Suprapubic skin (tissue), 4 donors: Measurements from ENCODE around the gene PLSCR2. TPM values are rescaled to one million over a fixed set of nuclear protein-coding genes. Genes with fewer than 3 reads are reported as not detected.
"Not testable (repeated sequence)": the region's sequence is repeated elsewhere in the genome, so short reads cannot be mapped to it uniquely, and the experiment has no call there.

Source experiments
- DNase-seq, 2 donors: peaks; one replicate each; pipeline ENCODE4 v3.0.0-alpha.2; 2019; ENCODE audit warnings: low spot score in 2 of 2
- H3K27ac ChIP-seq: fragments of 200-600 bp; sonication (generic); one replicate; pipeline ENCODE4 v1.5.1; 2019
- H3K27me3 ChIP-seq: fragments of 200-600 bp; sonication (generic); one replicate; pipeline ENCODE4 v1.5.1; 2019
- H3K36me3 ChIP-seq: fragments of 200-600 bp; sonication (generic); one replicate; pipeline ENCODE4 v1.5.1; 2019
- H3K4me1 ChIP-seq: fragments of 200-600 bp; sonication (generic); one replicate; pipeline ENCODE4 v1.5.1; 2019
- H3K4me3 ChIP-seq: fragments of 200-600 bp; sonication (generic); one replicate; pipeline ENCODE4 v1.5.1; 2019; ENCODE audit warnings: mild to moderate bottlenecking
- H3K9me3 ChIP-seq: fragments of 200-600 bp; sonication (generic); one replicate; pipeline ENCODE4 v1.5.1; 2019
- EP300 ChIP-seq: sonication (generic); formaldehyde crosslinking; IDR thresholded peaks from one replicate; pipeline ENCODE4 v1.6.1; 2017; ENCODE audit warnings: antibody characterized with exemption
- POLR2A ChIP-seq, 2 donors: fragments of 450-650 bp; IDR thresholded peaks; one replicate each; pipeline ENCODE4 v1.6.1; 2017; ENCODE audit warnings: antibody characterized with exemption in 2 of 2, mild to moderate bottlenecking in 2 of 2, moderate library complexity in 2 of 2
- POLR2AphosphoS5 ChIP-seq, 3 donors: sonication (generic); formaldehyde crosslinking; IDR thresholded peaks; one replicate each; pipeline ENCODE4 v1.6.1; 2017; ENCODE audit warnings: antibody characterized with exemption in 3 of 3
- WGBS: methylation state at CpG from one replicate; pipeline ENCODE4 v1.1.5; 2018; 5-methylcytosine and 5-hydroxymethylcytosine counted together
- total RNA-seq, 4 donors: library from RNA; depleted of rRNA; stranded (reverse); fragments of >200 nt; gene quantifications; one replicate each; pipeline ENCODE4 v1.1.0, GENCODE V29; 2016
- TF ChIP-seq, protein P1 (sequence below), 2 donors: fragments of 200-600 bp in 1 of 2; fragments of 450-650 bp in 1 of 2; sonication (generic) in 1 of 2; IDR thresholded peaks; one replicate each; pipeline ENCODE4 v1.5.1; 2016 to 2019; ENCODE audit warnings: antibody characterized with exemption in 2 of 2, mild to moderate bottlenecking in 1 of 2, moderate library complexity in 1 of 2

The PLSCR2 gene
- total RNA-seq, 4 donors from 2014 or later, result not detected

DNA sequence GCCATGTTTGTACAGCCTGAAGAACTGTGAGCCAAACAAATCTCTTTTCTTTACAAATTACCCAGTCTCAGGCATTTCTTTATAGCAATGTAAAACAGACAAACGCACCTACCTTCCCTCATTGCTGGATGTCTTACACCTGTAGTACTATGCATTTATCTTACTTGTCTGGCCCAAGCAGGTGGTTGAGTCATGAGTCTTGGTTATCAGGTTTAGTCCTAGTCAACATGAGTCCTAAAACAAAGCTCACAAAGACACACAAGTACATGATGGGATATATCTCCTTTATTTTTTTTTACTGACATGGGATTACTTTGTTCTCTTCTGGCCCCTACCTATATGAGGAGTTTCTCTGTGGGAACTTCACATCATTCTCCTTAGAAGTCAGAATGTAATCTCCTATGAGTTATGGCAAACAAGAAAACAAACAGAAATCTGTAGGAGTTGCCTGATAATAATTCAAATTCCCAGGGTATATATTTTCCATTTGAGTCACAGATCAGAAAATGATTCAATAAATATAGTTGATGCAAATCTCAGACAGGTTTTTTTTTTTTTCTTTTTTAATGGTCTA is 33.6 kb upstream of the PLSCR2 start:
- no peak for TF ChIP-seq POLR2AphosphoS5 (IDR thresholded peaks at IDR 0.05)
- no peak for TF ChIP-seq EP300
- TF ChIP-seq POLR2A (IDR thresholded peaks at IDR 0.05), result no peak
- TF ChIP-seq, protein P1, sequence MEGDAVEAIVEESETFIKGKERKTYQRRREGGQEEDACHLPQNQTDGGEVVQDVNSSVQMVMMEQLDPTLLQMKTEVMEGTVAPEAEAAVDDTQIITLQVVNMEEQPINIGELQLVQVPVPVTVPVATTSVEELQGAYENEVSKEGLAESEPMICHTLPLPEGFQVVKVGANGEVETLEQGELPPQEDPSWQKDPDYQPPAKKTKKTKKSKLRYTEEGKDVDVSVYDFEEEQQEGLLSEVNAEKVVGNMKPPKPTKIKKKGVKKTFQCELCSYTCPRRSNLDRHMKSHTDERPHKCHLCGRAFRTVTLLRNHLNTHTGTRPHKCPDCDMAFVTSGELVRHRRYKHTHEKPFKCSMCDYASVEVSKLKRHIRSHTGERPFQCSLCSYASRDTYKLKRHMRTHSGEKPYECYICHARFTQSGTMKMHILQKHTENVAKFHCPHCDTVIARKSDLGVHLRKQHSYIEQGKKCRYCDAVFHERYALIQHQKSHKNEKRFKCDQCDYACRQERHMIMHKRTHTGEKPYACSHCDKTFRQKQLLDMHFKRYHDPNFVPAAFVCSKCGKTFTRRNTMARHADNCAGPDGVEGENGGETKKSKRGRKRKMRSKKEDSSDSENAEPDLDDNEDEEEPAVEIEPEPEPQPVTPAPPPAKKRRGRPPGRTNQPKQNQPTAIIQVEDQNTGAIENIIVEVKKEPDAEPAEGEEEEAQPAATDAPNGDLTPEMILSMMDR (IDR thresholded peaks at IDR 0.05), result no peak
- H3K27ac ChIP-seq, result no peak overlapping the region
- 96% methylated on average over 1 of the region's 1 CpG for WGBS
- DNase-seq, result no peak
- H3K4me3 ChIP-seq, result no peak overlapping the region
- H3K4me1 ChIP-seq, result peaks cover 31% of the 10 kb centered on the region
- H3K9me3 ChIP-seq, result no peaks in the 10 kb centered on the region
- no peaks in the 10 kb centered on the region for H3K27me3 ChIP-seq
- H3K36me3 ChIP-seq, result no peaks in the 10 kb centered on the region

DNA sequence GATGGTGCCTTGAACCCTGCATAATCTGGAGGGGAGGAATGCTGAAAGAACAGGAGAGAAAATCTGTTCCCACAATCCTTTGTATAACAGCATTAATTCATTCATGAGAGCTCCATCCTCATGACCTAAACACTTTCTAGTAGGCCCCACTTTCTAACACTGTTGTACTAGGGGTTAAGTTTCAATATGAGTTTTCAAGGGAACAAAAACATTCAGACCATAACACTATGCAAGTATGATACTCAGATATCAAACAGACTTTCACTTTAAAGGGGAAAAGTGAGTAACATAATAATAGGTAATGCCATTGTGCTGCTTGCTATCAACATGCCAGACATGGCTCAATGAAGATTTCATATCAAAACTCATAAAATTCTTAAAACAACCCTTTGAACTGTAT is 32.4 kb upstream of the PLSCR2 start:
- DNase-seq, result no peak
- H3K36me3 ChIP-seq, result no peaks in the 10 kb centered on the region
- H3K27ac ChIP-seq, result no peak overlapping the region
- H3K4me3 ChIP-seq, result no peak overlapping the region
- peaks cover 23% of the 10 kb centered on the region for H3K4me1 ChIP-seq
- H3K27me3 ChIP-seq, result no peaks in the 10 kb centered on the region
- TF ChIP-seq EP300 (no peak), POLR2A (IDR thresholded peaks at IDR 0.05) (no peak), POLR2AphosphoS5 (IDR thresholded peaks at IDR 0.05) (no peak)
- TF ChIP-seq, protein P1 (IDR thresholded peaks at IDR 0.05), result no peak
- H3K9me3 ChIP-seq, result no peaks in the 10 kb centered on the region

DNA sequence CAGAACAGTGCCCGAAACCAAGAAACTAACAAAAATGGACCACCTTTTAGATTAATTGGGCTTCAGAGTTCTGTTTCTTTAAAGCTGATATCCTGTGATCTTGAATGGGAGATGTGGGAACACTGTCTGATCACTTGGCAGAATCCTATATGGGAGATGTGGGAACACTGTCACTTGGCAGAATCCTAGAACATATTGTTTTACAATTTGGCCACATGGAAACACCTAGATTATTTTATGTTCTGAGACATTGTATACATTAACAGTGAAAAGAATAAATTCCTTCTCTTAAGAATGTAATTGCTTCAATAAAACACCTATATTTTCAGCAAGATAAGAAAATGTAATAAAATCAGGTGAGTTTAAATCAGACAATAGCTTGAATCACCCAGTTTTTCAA is 30.3 kb upstream of the PLSCR2 start:
- no peaks in the 10 kb centered on the region for H3K27me3 ChIP-seq
- TF ChIP-seq EP300 (no peak), POLR2A (IDR thresholded peaks at IDR 0.05) (no peak), POLR2AphosphoS5 (IDR thresholded peaks at IDR 0.05) (no peak)
- TF ChIP-seq, protein P1 (IDR thresholded peaks at IDR 0.05), result no peak
- H3K4me1 ChIP-seq, result peaks cover 12% of the 10 kb centered on the region
- WGBS, result 77% methylated on average over 1 of the region's 1 CpG
- no peak overlapping the region for H3K27ac ChIP-seq
- DNase-seq, result no peak
- H3K36me3 ChIP-seq, result no peaks in the 10 kb centered on the region
- H3K4me3 ChIP-seq, result no peak overlapping the region
- H3K9me3 ChIP-seq, result no peaks in the 10 kb centered on the region

DNA sequence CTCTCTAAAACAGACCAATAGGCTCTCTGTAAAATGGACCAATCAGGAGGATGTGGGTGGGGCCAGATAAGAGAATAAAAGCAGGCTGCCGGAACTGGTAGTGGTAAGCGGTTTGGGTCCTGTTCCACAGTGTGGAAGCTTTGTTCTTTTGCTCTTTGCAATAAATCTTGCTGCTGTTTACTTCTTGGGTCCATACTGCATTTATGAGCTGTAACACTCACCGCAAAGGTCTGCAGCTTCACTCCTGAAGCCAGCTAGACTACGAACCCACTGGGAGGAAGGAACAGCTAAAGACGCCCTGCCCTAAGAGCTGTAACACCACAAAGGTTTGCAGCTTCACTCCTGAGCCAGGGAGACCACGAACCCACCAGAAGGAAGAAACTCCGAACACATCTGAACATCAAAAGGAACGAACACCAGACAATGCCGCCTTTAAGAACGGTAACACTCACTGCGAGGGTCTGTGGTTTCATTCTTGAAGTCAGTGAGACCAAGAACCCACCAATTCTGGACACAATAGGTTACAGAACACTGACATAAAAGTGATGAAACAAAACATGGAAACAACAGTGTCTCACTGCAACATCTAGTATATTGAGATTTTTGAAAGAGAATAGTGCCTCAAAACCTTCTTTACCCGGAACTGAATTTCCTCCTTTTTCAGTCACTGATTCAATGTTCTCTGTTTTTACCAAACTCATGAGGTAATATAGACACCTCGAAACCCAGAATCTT is 28.8 kb upstream of the PLSCR2 start:
- 84% methylated on average over 13 of the region's 13 CpGs for WGBS
- H3K4me1 ChIP-seq, result no peaks in the 10 kb centered on the region
- DNase-seq, result no peak

DNA sequence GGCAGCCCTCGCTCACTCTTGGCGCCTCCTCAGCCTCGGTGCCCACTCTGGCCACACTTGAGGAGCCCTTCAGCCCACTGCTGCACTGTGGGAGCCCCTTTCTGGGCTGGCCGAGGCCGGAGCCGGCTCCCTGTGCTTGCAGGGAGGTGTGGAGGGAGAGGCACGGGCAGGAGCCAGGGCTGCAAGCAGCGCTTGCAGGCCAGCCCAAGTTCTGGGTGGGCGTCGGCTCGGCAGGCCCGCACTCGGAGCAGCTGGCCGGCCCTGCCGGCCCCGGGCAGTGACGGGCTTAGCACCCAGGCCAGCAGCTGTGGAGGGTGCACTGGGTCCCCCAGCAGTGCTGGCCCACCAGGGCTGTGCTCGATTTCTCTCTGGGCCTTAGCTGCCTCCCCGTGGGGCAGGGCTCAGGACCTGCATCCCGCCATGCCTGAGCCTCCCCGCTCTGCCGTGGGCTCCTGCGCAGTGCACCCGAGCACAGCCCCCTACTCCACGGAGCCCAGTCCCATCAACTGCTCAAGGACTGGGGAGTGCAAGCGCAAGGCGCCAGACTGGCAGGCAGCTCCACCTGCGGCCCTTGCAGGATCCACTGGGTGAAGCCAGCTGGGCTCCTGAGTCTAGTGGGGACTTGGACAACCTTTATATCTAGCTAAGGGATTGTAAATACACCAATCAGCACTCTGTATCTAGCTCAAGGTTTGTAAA is 27.9 kb upstream of the PLSCR2 start:
- H3K27me3 ChIP-seq, result not testable (repeated sequence)

More for the DNA sequence above, 28.8 kb upstream of the PLSCR2 start:
- H3K36me3 ChIP-seq, result no peaks in the 10 kb centered on the region
- no peak overlapping the region for H3K4me3 ChIP-seq
- no peaks in the 10 kb centered on the region for H3K27me3 ChIP-seq
- no peak overlapping the region for H3K27ac ChIP-seq
- H3K9me3 ChIP-seq, result no peaks in the 10 kb centered on the region
- TF ChIP-seq POLR2A (IDR thresholded peaks at IDR 0.05) (no peak), POLR2AphosphoS5 (IDR thresholded peaks at IDR 0.05) (no peak), EP300 (no peak)
- TF ChIP-seq, protein P1 (IDR thresholded peaks at IDR 0.05), result no peak

More for the DNA sequence above, 27.9 kb upstream of the PLSCR2 start:
- not testable (repeated sequence) for DNase-seq, H3K4me3 ChIP-seq, H3K36me3 ChIP-seq, H3K4me1 ChIP-seq, H3K27ac ChIP-seq, H3K9me3 ChIP-seq
- 91% methylated on average over 11 of the region's 28 CpGs for WGBS
